GM21528 (cell line): Measurements from ENCODE around the gene SYNGAP1.
"Not testable (repeated sequence)": the region's sequence is repeated elsewhere in the genome, so short reads cannot be mapped to it uniquely, and the experiment has no call there.

Experiments used
- ATAC-seq: cut with Tn5 transposase; IDR thresholded peaks from one replicate; pipeline ENCODE4 v1.9.1; 2021; ENCODE audit warnings: mild to moderate bottlenecking, moderate library complexity; ENCODE audit not compliant: unreplicated experiment, low FRiP score

SYNGAP1 gene

GRCh38 chr6:33399881-33400280, 20.0 kb upstream of the SYNGAP1 start:
- ATAC-seq: not testable (repeated sequence)

GRCh38 chr6:33404884-33405283, 15.0 kb upstream of the SYNGAP1 start:
- ATAC-seq: no peak

GRCh38 chr6:33405386-33405940, 14.4 kb upstream of the SYNGAP1 start:
- ATAC-seq: no peak

- ATAC-seq: no peak
Measured at GRCh38 chr6:33406126-33406525, 13.7 kb upstream of the SYNGAP1 start.

GRCh38 chr6:33407132-33407718, 12.6 kb upstream of the SYNGAP1 start:
- no peak for ATAC-seq

GRCh38 chr6:33410050-33410710, 9.7 kb upstream of the SYNGAP1 start:
- ATAC-seq: peak; percentile 61

GRCh38 chr6:33410711-33411631, 8.9 kb upstream of the SYNGAP1 start, which contains the start of gene PHF1:
TSS of gene PHF1 (plus strand) at chr6:33411014. CDS start at chr6:33412264, 1,250 bp downstream.
- peak; percentile 38 for ATAC-seq

GRCh38 chr6:33411632-33412005, 8.2 kb upstream of the SYNGAP1 start:
- ATAC-seq: no peak

- no peak for ATAC-seq
Measured at GRCh38 chr6:33412140-33413009, 7.5 kb upstream of the SYNGAP1 start.

- no peak for ATAC-seq
Measured at GRCh38 chr6:33413241-33414120, 6.4 kb upstream of the SYNGAP1 start.

- ATAC-seq: no peak
Measured at GRCh38 chr6:33414592-33415271, 5.1 kb upstream of the SYNGAP1 start.

- ATAC-seq: no peak
Measured at GRCh38 chr6:33415831-33416230, 4.0 kb upstream of the SYNGAP1 start.

- no peak for ATAC-seq
Measured at GRCh38 chr6:33416386-33417127, 3.3 kb upstream of the SYNGAP1 start.

GRCh38 chr6:33417128-33417902, 2.5 kb upstream of the SYNGAP1 start:
- ATAC-seq: no peak

GRCh38 chr6:33417903-33418689, 1.8 kb upstream of the SYNGAP1 start, which contains the start of gene CUTA:
TSS of gene CUTA (minus strand) at chr6:33418107. CDS start at chr6:33418000, 107 bp downstream.
- ATAC-seq: peak; percentile 83

GRCh38 chr6:33418690-33419291, 1.1 kb upstream of the SYNGAP1 start:
- no peak for ATAC-seq
